Left lung (tissue), 10 donors: Measurements from ENCODE around the gene ZNF728. TPM values are rescaled to one million over a fixed set of nuclear protein-coding genes. Genes with fewer than 3 reads are reported as not detected.
"Not testable (repeated sequence)": the region's sequence is repeated elsewhere in the genome, so short reads cannot be mapped to it uniquely, and the experiment has no call there.

Source experiments
- ATAC-seq: fragments of 200-7000 bp; cut with Tn5 transposase; one replicate; pipeline ENCODE4 v1.9.1; 2020; ENCODE audit warnings: moderate library complexity
- DNase-seq, 4 donors: peaks; one replicate each; pipeline ENCODE4 v3.0.0-alpha.2; 2013 to 2020
- H3K27ac ChIP-seq, 2 donors: fragments of 200-600 bp; sonication (generic) in 1 of 2; one replicate each; pipeline versions ENCODE4 v1.5.0 to v1.8.0; 2020 to 2021
- H3K27me3 ChIP-seq, 2 donors: fragments of 200-600 bp; sonication (generic) in 1 of 2; one replicate each; pipeline versions ENCODE4 v1.5.0 to v1.8.0; 2020 to 2021
- H3K36me3 ChIP-seq, 2 donors: fragments of 200-600 bp; sonication (generic) in 1 of 2; one replicate each; pipeline versions ENCODE4 v1.5.0 to v1.8.0; 2020 to 2021
- H3K4me1 ChIP-seq, 2 donors: fragments of 200-600 bp; one replicate each; pipeline ENCODE4 v1.8.0; 2021
- H3K4me3 ChIP-seq, 2 donors: fragments of 200-600 bp; sonication (generic) in 1 of 2; one replicate each; pipeline versions ENCODE4 v1.5.0 to v1.8.0; 2020 to 2021; ENCODE audit warnings: mild to moderate bottlenecking in 1 of 2
- H3K9me3 ChIP-seq, 2 donors: fragments of 200-600 bp; sonication (generic) in 1 of 2; one replicate each; pipeline versions ENCODE4 v1.5.0 to v1.8.0; 2020 to 2021
- intact Hi-C, 2 donors: fragments of 100-400 bp; cut with DNase I; formaldehyde crosslinking; loops; one replicate each; pipeline versions ENCODE4 v1.11.2 to v1.14.2; 2022
- polyA plus RNA-seq, 6 donors: library from polyadenylated mRNA; unstranded; fragments of 120-200 nt; gene quantifications; one replicate each; pipeline ENCODE4 v1.2.1, GENCODE V29; 2013; ENCODE audit not compliant: insufficient read length in 6 of 6
- total RNA-seq, 2 donors: library from RNA; stranded (reverse); fragmentation: NEBNext Ultra II Directional; extraction: Animal tissue kit (Norgen Biotek cat#: 25700); gene quantifications; one replicate each; pipeline ENCODE4 v1.2.1, GENCODE V29; 2021
- TF ChIP-seq, protein P1 (sequence below), 2 donors: fragments of 200-600 bp; sonication (generic) in 1 of 2; IDR thresholded peaks; one replicate each; pipeline versions ENCODE4 v1.5.0 to v1.8.0; 2021; ENCODE audit warnings: antibody characterized with exemption in 2 of 2
- donor health status: DM: no; HTN: yes; CAD: no.
- donor health status: DM: no; HTN: no; CAD: no.

The ZNF728 gene
- total and polyA plus RNA-seq, 8 donors = 0.08 to 0.71 (median 0.27) TPM; not detected in 4

- peaks cover 0 to 84% of the 10 kb centered on the region in 2 donors for H3K9me3 ChIP-seq
- H3K27me3 ChIP-seq = no peaks in the 10 kb centered on the region
- H3K4me3 ChIP-seq = no peak overlapping the region
- no peaks in the 10 kb centered on the region for H3K36me3 ChIP-seq
- intact Hi-C loops = no loop called here
- ATAC-seq (no peak), DNase-seq (no peak)
- TF ChIP-seq, protein P1, sequence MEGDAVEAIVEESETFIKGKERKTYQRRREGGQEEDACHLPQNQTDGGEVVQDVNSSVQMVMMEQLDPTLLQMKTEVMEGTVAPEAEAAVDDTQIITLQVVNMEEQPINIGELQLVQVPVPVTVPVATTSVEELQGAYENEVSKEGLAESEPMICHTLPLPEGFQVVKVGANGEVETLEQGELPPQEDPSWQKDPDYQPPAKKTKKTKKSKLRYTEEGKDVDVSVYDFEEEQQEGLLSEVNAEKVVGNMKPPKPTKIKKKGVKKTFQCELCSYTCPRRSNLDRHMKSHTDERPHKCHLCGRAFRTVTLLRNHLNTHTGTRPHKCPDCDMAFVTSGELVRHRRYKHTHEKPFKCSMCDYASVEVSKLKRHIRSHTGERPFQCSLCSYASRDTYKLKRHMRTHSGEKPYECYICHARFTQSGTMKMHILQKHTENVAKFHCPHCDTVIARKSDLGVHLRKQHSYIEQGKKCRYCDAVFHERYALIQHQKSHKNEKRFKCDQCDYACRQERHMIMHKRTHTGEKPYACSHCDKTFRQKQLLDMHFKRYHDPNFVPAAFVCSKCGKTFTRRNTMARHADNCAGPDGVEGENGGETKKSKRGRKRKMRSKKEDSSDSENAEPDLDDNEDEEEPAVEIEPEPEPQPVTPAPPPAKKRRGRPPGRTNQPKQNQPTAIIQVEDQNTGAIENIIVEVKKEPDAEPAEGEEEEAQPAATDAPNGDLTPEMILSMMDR (IDR thresholded peaks at IDR 0.05) = no peak
- no peaks in the 10 kb centered on the region for H3K4me1 ChIP-seq
- no peak overlapping the region for H3K27ac ChIP-seq
These were observed 12.7 kb upstream of the ZNF728 start for GRCh38 chr19:23015660-23016059.

DNA sequence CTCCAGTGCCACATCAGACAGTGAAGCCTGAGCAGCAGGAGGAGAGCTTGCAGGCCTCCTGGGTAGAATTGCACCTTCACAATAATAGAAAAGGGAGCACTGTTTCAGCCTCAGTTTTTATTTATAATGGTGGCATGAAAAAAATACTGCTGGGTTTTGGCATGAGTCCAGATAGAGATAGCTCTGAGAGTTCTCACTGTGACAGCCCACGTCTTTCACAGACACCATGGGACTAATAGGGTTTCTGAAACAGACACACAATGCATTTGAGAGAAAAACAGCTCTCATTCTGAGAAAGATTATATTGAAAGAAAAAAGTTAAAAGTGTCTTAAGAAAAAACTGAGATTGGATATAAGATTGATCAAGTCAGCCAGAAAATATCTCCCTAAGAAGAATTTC, 8.0 kb downstream of the ZNF728 start:
- H3K36me3 ChIP-seq, H3K4me1 ChIP-seq, H3K4me3 ChIP-seq, intact Hi-C loops, H3K27ac ChIP-seq, DNase-seq, ATAC-seq, H3K27me3 ChIP-seq: not testable (repeated sequence)
- peaks cover 0 to 83% of the 10 kb centered on the region in 2 donors for H3K9me3 ChIP-seq

DNA sequence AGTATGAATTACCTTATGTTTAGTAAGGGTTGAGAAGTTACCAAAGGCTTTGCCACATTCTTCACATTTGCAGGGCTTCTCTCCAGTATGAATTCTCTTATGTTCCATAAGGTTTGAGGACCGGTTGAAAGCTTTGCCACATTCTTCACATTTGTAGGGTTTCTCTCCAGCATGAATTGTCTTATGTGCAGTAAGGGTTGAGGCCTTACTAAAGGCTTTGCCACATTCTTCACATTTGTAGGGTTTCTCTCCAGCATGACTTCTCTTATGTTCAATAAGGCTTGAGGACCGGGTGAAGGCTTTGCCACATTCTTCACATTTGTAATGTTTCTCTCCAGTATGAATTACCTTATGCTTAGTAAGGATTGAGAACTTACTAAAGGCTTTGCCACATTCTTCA, 26.7 kb downstream of the ZNF728 start:
- TF ChIP-seq, protein P1 (IDR thresholded peaks at IDR 0.05) = no peak

GRCh38 chr19:22975546-22976136, 27.3 kb downstream of the ZNF728 start:
- H3K27me3 ChIP-seq, DNase-seq, H3K4me3 ChIP-seq, intact Hi-C loops, ATAC-seq, H3K27ac ChIP-seq, H3K4me1 ChIP-seq: not testable (repeated sequence)
- peaks cover 6 to 99% of the 10 kb centered on the region in 2 donors for H3K9me3 ChIP-seq
- peaks cover 0 to 10% of the 10 kb centered on the region in 2 donors for H3K36me3 ChIP-seq

More for the DNA sequence above, 26.7 kb downstream of the ZNF728 start:
- no peaks in the 10 kb centered on the region for H3K4me1 ChIP-seq
- intact Hi-C loops = no loop called here
- DNase-seq (no peak), ATAC-seq (no peak)
- no peak overlapping the region for H3K27ac ChIP-seq
- no peaks in the 10 kb centered on the region for H3K27me3 ChIP-seq
- no peak overlapping the region for H3K4me3 ChIP-seq
- peaks cover 6 to 99% of the 10 kb centered on the region in 2 donors for H3K9me3 ChIP-seq
- H3K36me3 ChIP-seq = peaks cover 0 to 10% of the 10 kb centered on the region in 2 donors

DNA sequence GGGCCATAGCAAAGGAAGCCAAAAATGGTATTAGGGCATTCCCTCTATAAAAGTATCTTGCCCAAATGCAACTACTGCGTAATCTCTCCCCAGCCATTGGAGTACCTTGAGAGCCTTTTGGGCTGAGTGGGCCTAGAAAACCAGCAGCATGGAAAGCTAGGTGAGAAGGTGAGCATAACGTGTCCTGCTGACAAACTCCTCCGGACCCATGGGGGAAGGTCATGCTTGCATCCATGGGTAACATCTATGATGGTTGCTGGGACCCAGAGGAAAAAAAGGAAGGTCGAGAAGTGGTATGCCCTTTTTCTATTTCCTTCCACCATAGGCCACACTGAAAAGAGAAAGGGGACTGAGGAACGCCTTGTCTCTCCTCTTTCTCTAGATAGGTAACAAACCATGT, 57.4 kb downstream of the ZNF728 start:
- Histone ChIP-seq H3K27me3 (no peaks in the 10 kb centered on the region), H3K4me3 (no peak overlapping the region), H3K4me1 (no peaks in the 10 kb centered on the region), H3K27ac (no peak overlapping the region), H3K36me3 (no peaks in the 10 kb centered on the region), H3K9me3 (peaks cover 0 to 94% of the 10 kb centered on the region in 2 donors)
- ATAC-seq (no peak), DNase-seq (no peak)
- intact Hi-C loops = no loop called here
- TF ChIP-seq, protein P1 (IDR thresholded peaks at IDR 0.05) = no peak

- DNase-seq (no peak), ATAC-seq (no peak)
- no peaks in the 10 kb centered on the region for H3K4me1 ChIP-seq
- intact Hi-C loops = no loop called here
- no peaks in the 10 kb centered on the region for H3K27me3 ChIP-seq
- no peaks in the 10 kb centered on the region for H3K36me3 ChIP-seq
- H3K4me3 ChIP-seq = no peak overlapping the region
- no peak overlapping the region for H3K27ac ChIP-seq
- H3K9me3 ChIP-seq = peaks cover 0 to 59% of the 10 kb centered on the region in 2 donors
- TF ChIP-seq, protein P1 (IDR thresholded peaks at IDR 0.05) = no peak
These were observed 67.8 kb downstream of the ZNF728 start for GRCh38 chr19:22935151-22935550.

GRCh38 chr19:22927576-22927975, 75.4 kb downstream of the ZNF728 start:
- H3K27me3 ChIP-seq, H3K36me3 ChIP-seq, H3K27ac ChIP-seq, DNase-seq, H3K4me1 ChIP-seq, intact Hi-C loops, H3K4me3 ChIP-seq, ATAC-seq: not testable (repeated sequence)
- H3K9me3 ChIP-seq = peaks cover 0 to 48% of the 10 kb centered on the region in 2 donors

- ATAC-seq, H3K4me1 ChIP-seq, H3K27me3 ChIP-seq, H3K4me3 ChIP-seq, DNase-seq, H3K36me3 ChIP-seq, H3K27ac ChIP-seq, intact Hi-C loops: not testable (repeated sequence)
- H3K9me3 ChIP-seq = peaks cover 0 to 47% of the 10 kb centered on the region in 2 donors
These were observed 77.8 kb downstream of the ZNF728 start for GRCh38 chr19:22925181-22925580.
